Measurements from ENCODE around the gene CCDC88C.

GRCh38 chr14:91417983-91418386, 365 bp upstream of the CCDC88C start:
- TF ChIP-seq CTCF (IDR thresholded peaks at IDR 0.05 in 4 of 5, conservative IDR thresholded peaks at IDR 0.05 in 1 of 5) (no peak), POLR2A (IDR thresholded peaks at IDR 0.05) (no peak)
